Esophagus muscularis mucosa (tissue), 3 donors: ENCODE results near the gene BRD3.

ENCODE experiments used
- CTCF ChIP-seq, 3 experiments: fragments of 200-600 bp in 2 of 3; fragments of 450-650 bp in 1 of 3; sonication (generic) in 2 of 3; IDR thresholded peaks; one replicate each; pipeline ENCODE4 v1.5.1; 2017 to 2019; ENCODE audit warnings: antibody characterized with exemption in 3 of 3, mild to moderate bottlenecking in 2 of 3, moderate library complexity in 1 of 3
- POLR2AphosphoS5 ChIP-seq, 2 donors: sonication (generic); formaldehyde crosslinking; IDR thresholded peaks; one replicate each; pipeline ENCODE4 v1.6.1; 2017; ENCODE audit warnings: antibody characterized with exemption in 2 of 2

- TF ChIP-seq CTCF (IDR thresholded peaks at IDR 0.05) (no peak), POLR2AphosphoS5 (IDR thresholded peaks at IDR 0.05) (no peak)
Measured at GRCh38 chr9:134031783-134032182, 36.0 kb downstream of the BRD3 start.
